K562 (cell line): ENCODE results near the gene CCSER1. TPM values are rescaled to one million over a fixed set of nuclear protein-coding genes. Genes with fewer than 3 reads are reported as not detected.

ENCODE experiments used
- ATAC-seq: fragments of 200-7000 bp; cut with Tn5 transposase; 3 replicates; pipeline ENCODE4 v1.9.1; 2020; ENCODE audit warnings: moderate library complexity
- BruUV-seq: library from RNA; stranded (reverse); fragments of 400-500 nt; replicated peaks from 2 replicates; lab custom pipeline; 2021; lab: Mats Ljungman, UMichigan
- CTCF ChIA-PET: fragments of 300-600 bp; formaldehyde crosslinking; extraction: SDS; loops from one replicate; lab custom pipeline; 2021; ENCODE audit warnings: low intra/inter-chr PET ratio; lab: Yijun Ruan, JAX
- POLR2A ChIA-PET: fragments of 300-600, 350-650 bp; sonication (Branson Sonifier 250); formaldehyde crosslinking; extraction: SDS; loops from one replicate; lab custom pipeline; 2021; ENCODE audit warnings: antibody characterized with exemption, inconsistent platforms; lab: Yijun Ruan, JAX
- DNase-seq, 4 experiments: peaks; one replicate each; pipeline versions ENCODE4 v3.0.0 to v3.0.0-alpha.2; 2011 to 2018; ENCODE audit warnings: low spot score in 3 of 4, mixed read lengths in 3 of 4; ENCODE audit errors: extremely low read depth in 1 of 4
- FAIRE-seq: peaks from 2 replicates; lab custom pipeline; 2011; peaks lifted over from hg19 to GRCh38; lab: Jason Lieb, UNC
- H2AFZ ChIP-seq: 2 replicates; pipeline ENCODE4 v1.6.0; 2011; ENCODE audit warnings: low read depth, low read length, control low read depth, inconsistent platforms
- H3K27ac ChIP-seq: fragments of 200-600 bp; 3 replicates; pipeline ENCODE4 v1.8.0; 2011; ENCODE audit warnings: low read depth, mild to moderate bottlenecking, control low read depth, inconsistent platforms, low read length, moderate library complexity, mixed read lengths; ENCODE audit errors: extremely low read depth
- H3K27me3 ChIP-seq, 2 experiments: fragments of 300-600 bp in 1 of 2; 2 replicates in 1 of 2; 3 replicates in 1 of 2; pipeline versions ENCODE4 v1.6.0 to v1.8.0; 2011; ENCODE audit warnings: inconsistent platforms in 2 of 2, low read length in 2 of 2, mild to moderate bottlenecking in 1 of 2, mixed read lengths in 1 of 2, moderate library complexity in 1 of 2; ENCODE audit not compliant: control insufficient read depth in 2 of 2, insufficient read depth in 2 of 2
- H3K36me3 ChIP-seq: fragments of 300-600 bp; 3 replicates; pipeline ENCODE4 v1.8.0; 2011; ENCODE audit warnings: mild to moderate bottlenecking, low read length, inconsistent platforms; ENCODE audit not compliant: control insufficient read depth, insufficient read depth
- H3K4me1 ChIP-seq, 2 experiments: fragments of 200-600 bp in 1 of 2; replicated peaks in 1 of 2; 2 replicates in 1 of 2; 3 replicates in 1 of 2; pipeline versions ENCODE4 v1.5.1 to v1.8.0; 2011; ENCODE audit warnings: inconsistent platforms in 2 of 2, low read length in 2 of 2, mild to moderate bottlenecking in 1 of 2, mixed read lengths in 1 of 2, moderate library complexity in 1 of 2; ENCODE audit not compliant: control insufficient read depth in 2 of 2, insufficient read depth in 2 of 2
- H3K4me2 ChIP-seq: 2 replicates; pipeline ENCODE4 v1.6.1; 2011; ENCODE audit warnings: low read length, control low read depth, inconsistent platforms, mixed read lengths; ENCODE audit not compliant: insufficient read depth
- H3K4me3 ChIP-seq: fragments of 200-600 bp; sonication (generic), shearing (Covaris generic); 2 replicates; pipeline ENCODE4 v1.5.1; 2016; ENCODE audit warnings: control low read depth, inconsistent platforms
- H3K79me2 ChIP-seq: fragments of 200-600 bp; 3 replicates; pipeline ENCODE4 v1.8.0; 2011; ENCODE audit warnings: low read length, inconsistent platforms; ENCODE audit not compliant: control insufficient read depth, insufficient read depth
- H3K9ac ChIP-seq, 2 experiments: 2 replicates each; pipeline versions ENCODE4 v1.6.0 to v1.6.1; 2011; ENCODE audit warnings: low read depth in 2 of 2, low read length in 2 of 2, control low read depth in 1 of 2, inconsistent platforms in 1 of 2, mild to moderate bottlenecking in 1 of 2, mixed read lengths in 1 of 2; ENCODE audit not compliant: insufficient read depth in 1 of 2
- H3K9me1 ChIP-seq: one replicate; pipeline ENCODE4 v1.6.0; 2011; ENCODE audit warnings: inconsistent platforms, mild to moderate bottlenecking, low read length, moderate library complexity; ENCODE audit not compliant: control insufficient read depth, insufficient read depth
- H3K9me3 ChIP-seq: replicated peaks from 2 replicates; pipeline ENCODE4 v1.5.1; 2011; ENCODE audit warnings: low read depth, low read length, inconsistent platforms; ENCODE audit not compliant: control insufficient read depth, insufficient read depth
- H4K20me1 ChIP-seq: replicated peaks from 2 replicates; pipeline ENCODE4 v1.6.1; 2011; ENCODE audit warnings: low read length, inconsistent platforms, mixed read lengths; ENCODE audit not compliant: control insufficient read depth, insufficient read depth
- BCL6 ChIP-seq: fragments of 250-450 bp; sonication (Bioruptor Pico); IDR thresholded peaks from 2 replicates; pipeline ENCODE4 v1.4.0; 2020
- BRF2 ChIP-seq: IDR thresholded peaks from 3 replicates; pipeline ENCODE4 v1.6.1; 2011; ENCODE audit warnings: borderline replicate concordance, mild to moderate bottlenecking; ENCODE audit not compliant: insufficient read length, insufficient read depth
- HIVEP1 ChIP-seq: fragments of 250-450 bp; sonication (Bioruptor Pico); IDR thresholded peaks from 2 replicates; pipeline ENCODE4 v1.4.0; 2020; ENCODE audit warnings: mild to moderate bottlenecking
- PHF8 ChIP-seq: fragments of 200-600 bp; sonication (generic); IDR thresholded peaks from 2 replicates; pipeline ENCODE4 v1.6.1; 2012; ENCODE audit warnings: mixed run types, mild to moderate bottlenecking, inconsistent platforms, low read length, moderate library complexity, borderline replicate concordance
- POLR2G ChIP-seq: fragments of 200-400 bp; formaldehyde crosslinking; IDR thresholded peaks from 2 replicates; pipeline ENCODE4 v1.6.1; 2017; ENCODE audit warnings: low read depth, mild to moderate bottlenecking, antibody characterized with exemption, low read length, moderate library complexity
- XRCC3 ChIP-seq: fragments of 450-650 bp; IDR thresholded peaks from 2 replicates; pipeline ENCODE4 v1.6.1; 2017; ENCODE audit warnings: mild to moderate bottlenecking, moderate library complexity
- ZBTB26 ChIP-seq: fragments of 450-650 bp; formaldehyde crosslinking; IDR thresholded peaks from 2 replicates; pipeline ENCODE4 v1.4.0; 2022; ENCODE audit warnings: missing genetic modification characterization
- ZBTB7A ChIP-seq: IDR thresholded peaks from 2 replicates; pipeline ENCODE4 v1.6.1; 2011; ENCODE audit warnings: low read depth, mild to moderate bottlenecking, low read length, moderate library complexity, borderline replicate concordance; ENCODE audit not compliant: control insufficient read depth
- ZKSCAN3 ChIP-seq: fragments of 250-450 bp; sonication (Bioruptor Pico); IDR thresholded peaks from 2 replicates; pipeline ENCODE4 v1.4.0; 2020
- ZNF277 ChIP-seq: fragments of 250-450 bp; sonication (Bioruptor Pico); IDR thresholded peaks from 2 replicates; pipeline ENCODE4 v1.8.0; 2022; ENCODE audit warnings: inconsistent platforms, mild to moderate bottlenecking, moderate library complexity, borderline replicate concordance
- ZNF518B ChIP-seq: fragments of 250-450 bp; sonication (Bioruptor Pico); IDR thresholded peaks from 2 replicates; pipeline ENCODE4 v1.5.0; 2021; ENCODE audit warnings: mild to moderate bottlenecking, moderate library complexity
- ZNF644 ChIP-seq: fragments of 200-800 bp; sonication (Bioruptor generic); IDR thresholded peaks from 2 replicates; pipeline ENCODE4 v1.6.1; 2016; ENCODE audit warnings: low read depth, missing genetic modification characterization, missing compliant biosample characterization
- ZSCAN32 ChIP-seq: fragments of 450-650 bp; formaldehyde crosslinking; IDR thresholded peaks from 2 replicates; pipeline ENCODE4 v1.4.0; 2020; ENCODE audit warnings: mild to moderate bottlenecking, moderate library complexity
- WGBS: fragments of 100-300 bp; shearing (Covaris generic); methylation state at CpG from one replicate; pipeline ENCODE4 v1.1.6; 2016; ENCODE audit warnings: low coverage, mixed read lengths; ENCODE audit not compliant: insufficient coverage; ENCODE audit errors: missing lambda C conversion rate; 5-methylcytosine and 5-hydroxymethylcytosine counted together
- in situ Hi-C: fragments of 300-500 bp; cut with MboI; formaldehyde crosslinking; loops from 4 replicates; pipeline ENCODE4 v1.15.0; 2018; ENCODE audit warnings: inconsistent platforms, mixed read lengths
- intact Hi-C: fragments of 100-400 bp; cut with micrococcal nuclease; formaldehyde crosslinking; loops from 2 replicates; pipeline ENCODE4 v1.14.2; 2022
- polyA plus RNA-seq, 8 experiments: library from polyadenylated mRNA; depleted of rRNA in 4 of 8; stranded (reverse) in 5 of 8; unstranded in 3 of 8; fragments of >200 nt; fragmentation: Nextera tagmentation in 2 of 8; fragmentation: Illumina TruSeq in 1 of 8; extraction: Ambion mirVana in 2 of 8; extraction: Trizol in 1 of 8; gene quantifications; 2 replicates each; pipeline versions ENCODE4 v1.2.1 to v1.2.3, GENCODE V29; 2011 to 2014; ENCODE audit warnings: inconsistent platforms in 1 of 8, missing spikeins in 1 of 8
- total RNA-seq, 7 experiments: library from RNA; depleted of rRNA in 6 of 7; stranded (reverse); fragments of >200 nt in 6 of 7; fragmentation: Illumina TruSeq in 2 of 7; extraction: Trizol in 2 of 7; gene quantifications; 2 replicates each; pipeline versions ENCODE4 v1.2.1 to v1.2.3, GENCODE V29; 2011 to 2021; ENCODE audit warnings: low replicate concordance in 1 of 7

The CCSER1 gene
- total and polyA plus RNA-seq, 9 of the 15 experiments (the other 6 are each of a cell fraction or from before 2014, with no cell fraction given) = not detected

- TF ChIP-seq ZNF518B (no peak), ZBTB7A (no peak), HIVEP1 (CRISPR knock-in tag) (no peak)
Observed at GRCh38 chr4:90146306-90146705, 19.1 kb downstream of the CCSER1 start (continued).

GRCh38 chr4:90148574-90149148, 21.5 kb downstream of the CCSER1 start:
- H3K9ac ChIP-seq = no peak overlapping the region
- no peaks in the 10 kb centered on the region for H3K79me2 ChIP-seq
- no peaks in the 10 kb centered on the region for H4K20me1 ChIP-seq
- no peaks in the 10 kb centered on the region for H3K27me3 ChIP-seq
- no peak overlapping the region for H3K4me2 ChIP-seq
- ATAC-seq (no peak), FAIRE-seq (no peak), DNase-seq (no peak)
- H3K9me3 ChIP-seq = no peaks in the 10 kb centered on the region
- CTCF ChIA-PET = no interaction called here
- WGBS = 0% methylated on average over 2 of the region's 2 CpGs
- no peak overlapping the region for H3K27ac ChIP-seq
- no peaks in the 10 kb centered on the region for H3K36me3 ChIP-seq
- in situ Hi-C loops = no loop called here
- no peak overlapping the region for H2AFZ ChIP-seq
- no peak overlapping the region for H3K4me3 ChIP-seq
- BruUV-seq = no TSS peak
- no peaks in the 10 kb centered on the region for H3K4me1 ChIP-seq
- intact Hi-C loops = no loop called here
- POLR2A ChIA-PET = no interaction called here
- no peaks in the 10 kb centered on the region for H3K9me1 ChIP-seq
- no peak for TF ChIP-seq PHF8
- TF ChIP-seq ZSCAN32 = no peak
- no peak for TF ChIP-seq ZNF277
- no peak for TF ChIP-seq ZNF644 (tag)
- no peak for TF ChIP-seq BCL6
- TF ChIP-seq POLR2G = no peak
- no peak for TF ChIP-seq ZKSCAN3 (CRISPR knock-in tag)
- TF ChIP-seq ZBTB26 (CRISPR knock-in tag) = no peak
- no peak for TF ChIP-seq BRF2
- no peak for TF ChIP-seq XRCC3
